GM21619 (cell line): Measurements from ENCODE around the gene TMEM94.
"Not testable (repeated sequence)": the region's sequence is repeated elsewhere in the genome, so short reads cannot be mapped to it uniquely, and the experiment has no call there.

Experiments
- ATAC-seq: cut with Tn5 transposase; IDR thresholded peaks from one replicate; pipeline ENCODE4 v1.9.1; 2021; ENCODE audit not compliant: unreplicated experiment

TMEM94 gene

DNA sequence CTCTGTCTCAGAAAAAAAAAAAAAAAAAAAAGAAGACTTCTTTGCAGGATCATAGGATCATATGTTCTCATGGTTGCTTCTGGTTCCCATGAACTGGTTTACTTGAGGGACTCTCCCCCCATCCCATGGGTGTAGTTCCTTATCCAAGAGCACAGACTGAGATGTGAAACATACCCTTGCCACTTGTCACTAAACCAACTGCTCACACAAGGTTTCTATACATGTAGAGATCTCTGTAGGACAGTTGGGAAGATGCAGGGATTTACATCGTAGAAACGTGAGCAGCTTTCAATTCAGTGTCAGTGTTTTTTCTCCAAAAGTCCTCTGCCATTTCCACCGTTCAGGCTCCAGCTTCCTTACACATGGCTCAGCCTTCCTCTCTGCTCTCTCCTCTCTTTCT lies 11.1 kb upstream of the TMEM94 start:
- ATAC-seq = no peak

DNA sequence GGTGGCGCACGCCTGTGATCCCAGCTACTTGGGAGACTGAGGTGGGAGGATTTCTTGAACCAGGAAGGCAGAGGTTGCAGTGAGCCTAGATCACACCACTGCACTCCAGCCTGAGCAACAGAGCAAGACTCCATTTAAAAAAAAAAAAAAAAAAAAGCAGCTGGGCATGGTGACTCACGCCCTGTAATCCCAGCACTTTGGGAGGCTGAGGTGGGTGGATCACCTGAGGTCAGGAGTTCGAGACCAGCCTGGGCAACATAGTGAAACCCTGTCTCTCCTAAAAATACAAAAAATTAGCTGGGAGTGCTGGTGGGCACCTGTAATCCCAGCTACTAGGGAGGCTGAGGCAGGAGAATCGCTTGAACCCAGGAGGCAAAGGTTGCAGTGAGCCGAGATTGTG lies 10.5 kb upstream of the TMEM94 start:
- ATAC-seq = not testable (repeated sequence)

DNA sequence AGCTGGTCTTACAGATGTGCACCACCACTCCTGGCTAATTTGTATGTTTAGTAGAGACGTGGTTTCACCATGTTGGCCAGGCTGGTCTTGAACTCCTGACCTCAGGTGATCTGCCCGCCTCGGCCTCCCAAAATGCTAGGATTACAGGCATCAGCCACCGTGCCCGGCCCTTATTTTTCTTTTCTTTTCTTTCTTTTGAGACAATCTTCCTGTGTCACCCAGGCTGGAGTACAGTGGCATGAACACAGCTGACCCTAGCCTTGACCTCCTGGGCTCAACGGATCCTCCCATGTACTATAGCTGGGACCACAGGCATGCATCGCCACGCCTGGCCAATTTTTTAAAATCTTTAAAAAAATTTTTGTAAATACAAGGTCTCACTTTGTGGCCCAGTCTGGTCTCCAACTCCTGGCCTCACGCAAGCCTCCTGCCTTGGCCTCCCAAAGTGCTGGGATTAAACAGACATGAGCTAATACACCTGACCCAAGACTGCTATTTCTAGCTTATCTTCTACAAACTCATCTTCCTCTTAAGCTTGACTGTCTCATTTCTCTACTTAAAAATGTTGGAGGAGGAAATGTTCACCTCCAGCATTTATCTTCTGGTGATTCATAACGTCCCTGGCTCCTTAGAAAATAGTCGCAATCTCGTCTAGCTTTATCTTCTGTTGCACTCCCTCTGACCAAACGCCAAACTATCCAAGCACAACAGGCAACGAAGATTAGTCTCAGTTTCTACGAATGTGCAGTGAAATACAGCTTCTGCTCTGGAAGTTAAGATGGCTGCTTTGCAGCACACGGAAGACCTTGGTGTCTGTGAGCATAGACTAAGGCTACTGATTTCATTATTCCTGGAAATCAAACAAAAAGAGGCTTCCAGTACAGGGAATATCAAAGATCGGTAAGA lies 8.2 kb upstream of the TMEM94 start:
- ATAC-seq = no peak

GRCh38 chr17:75450270-75450669 lies 6.2 kb upstream of the TMEM94 start:
- ATAC-seq = no peak

DNA sequence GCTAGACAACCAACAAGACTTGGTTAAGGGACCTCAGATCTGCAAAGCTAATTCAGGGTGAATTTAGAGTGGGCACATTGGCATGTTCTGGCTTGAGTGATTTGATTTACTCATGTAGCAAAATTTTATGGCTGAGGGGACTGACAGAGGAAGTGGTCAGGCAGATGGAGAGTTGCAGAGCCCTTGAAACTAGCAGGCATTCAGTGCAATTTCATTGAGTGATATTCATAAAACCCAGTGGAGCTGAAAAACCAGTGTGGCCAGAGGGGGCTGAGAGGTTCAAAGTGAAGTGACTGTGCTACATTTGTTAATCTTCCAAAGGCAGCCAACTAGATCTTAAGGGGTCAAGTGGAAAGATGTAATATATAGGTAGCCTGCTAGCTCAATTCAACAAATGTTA lies 2.2 kb upstream of the TMEM94 start:
- ATAC-seq = no peak

- ATAC-seq = not testable (repeated sequence)
Observed at GRCh38 chr17:75454672-75455071, 1.8 kb upstream of the TMEM94 start.

- no peak for ATAC-seq
Observed at GRCh38 chr17:75456039-75456416, 407 bp upstream of the TMEM94 start.

DNA sequence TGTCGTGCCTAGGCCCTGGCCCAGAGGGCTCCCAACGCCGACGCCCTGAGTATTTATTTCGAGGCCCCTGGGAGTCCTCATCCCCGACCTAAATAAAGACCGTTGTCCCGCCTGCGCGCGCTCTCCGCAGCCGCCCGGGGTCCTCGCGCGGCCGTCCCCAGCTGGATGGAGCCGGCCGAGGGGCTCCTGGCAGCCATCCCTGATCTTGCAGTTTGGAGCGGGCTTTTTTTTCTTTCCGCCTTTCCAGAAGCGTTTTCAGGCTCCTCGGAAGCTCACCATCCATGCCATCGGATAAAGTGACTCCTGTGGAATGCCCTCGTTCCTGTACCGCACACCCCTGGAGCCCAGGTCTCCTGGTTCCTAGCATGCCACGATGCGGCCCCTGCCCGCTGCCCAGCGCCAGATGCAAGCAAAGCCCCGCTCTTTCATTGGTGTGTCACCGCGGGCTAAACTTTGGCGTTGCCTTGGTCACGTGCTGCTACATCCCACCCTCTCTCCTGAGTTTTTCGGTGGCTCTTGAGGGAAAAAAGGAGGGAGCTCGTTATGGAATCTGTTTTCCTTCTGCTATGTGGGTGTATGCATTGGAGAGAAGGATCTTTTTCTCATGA lies 716 bp downstream of the TMEM94 start:
- ATAC-seq = peak; percentile 13

DNA sequence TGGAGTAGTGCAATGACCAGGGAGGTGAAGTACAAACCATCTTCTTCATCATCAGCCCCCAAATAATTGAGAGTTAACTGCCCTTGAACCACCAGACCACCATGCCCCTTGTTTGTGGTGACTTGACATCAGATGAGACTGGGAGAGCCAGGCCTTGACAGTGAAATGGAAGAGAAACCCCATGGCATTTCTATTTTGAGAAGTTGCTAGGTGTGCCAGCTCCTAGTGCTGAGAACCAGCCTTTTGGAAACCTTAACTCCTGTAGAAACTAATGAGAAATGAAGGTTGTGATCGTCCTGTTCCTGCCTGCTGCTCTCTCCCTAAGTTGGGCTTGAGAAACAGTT lies 2.8 kb downstream of the TMEM94 start:
- ATAC-seq = no peak

- no peak for ATAC-seq
Observed at GRCh38 chr17:75459590-75460267, 3.3 kb downstream of the TMEM94 start.

DNA sequence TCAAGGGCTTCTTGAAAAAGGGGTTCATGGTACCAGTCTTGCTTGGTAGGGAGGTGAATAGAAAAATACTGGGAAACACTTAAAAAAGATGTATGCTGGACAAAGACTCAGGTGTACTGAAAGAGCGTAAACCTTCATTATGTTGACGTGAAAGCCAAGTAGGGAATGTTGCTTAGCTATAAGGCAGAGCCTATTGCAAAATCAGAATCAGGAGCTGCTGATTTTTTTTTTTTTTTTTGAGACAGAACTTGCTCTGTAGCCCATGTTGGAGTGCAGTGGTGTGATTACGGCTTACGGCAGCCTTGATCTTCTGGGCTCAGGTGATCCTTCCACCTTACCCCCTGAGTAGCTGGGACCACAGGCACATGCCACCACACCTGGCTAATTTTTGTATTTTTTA lies 3.9 kb downstream of the TMEM94 start:
- no peak for ATAC-seq

- ATAC-seq = no peak
Observed at GRCh38 chr17:75463603-75464002, 7.2 kb downstream of the TMEM94 start.

GRCh38 chr17:75465039-75465438 lies 8.6 kb downstream of the TMEM94 start:
- ATAC-seq = no peak

- ATAC-seq = no peak
Observed at GRCh38 chr17:75468291-75468754, 11.9 kb downstream of the TMEM94 start.

GRCh38 chr17:75468779-75469373 lies 12.4 kb downstream of the TMEM94 start:
- ATAC-seq = no peak

- ATAC-seq = no peak
Observed at GRCh38 chr17:75471207-75471606, 14.8 kb downstream of the TMEM94 start.

DNA sequence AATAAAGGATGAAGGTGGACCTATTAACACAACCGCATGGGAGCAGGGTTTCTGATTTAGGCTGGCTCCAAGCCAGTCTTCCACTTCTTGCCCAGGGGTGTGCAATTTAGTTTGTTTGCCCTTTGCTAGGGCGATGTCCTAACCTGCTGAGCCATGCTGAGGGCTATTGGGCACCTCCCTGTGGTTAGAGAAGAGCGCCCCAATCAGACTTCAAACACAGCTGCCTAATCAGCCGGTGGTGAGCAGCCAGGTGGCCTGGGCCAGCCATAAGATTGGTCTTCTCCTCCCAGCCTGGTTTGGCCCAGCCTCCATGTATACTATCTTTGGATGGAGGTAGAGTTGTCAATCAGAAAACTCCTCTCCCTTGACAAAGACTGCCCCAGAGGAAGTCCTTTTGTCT lies 15.7 kb downstream of the TMEM94 start:
- no peak for ATAC-seq

- ATAC-seq = no peak
Observed at GRCh38 chr17:75473246-75473645, 16.8 kb downstream of the TMEM94 start.

- ATAC-seq = no peak
Observed at GRCh38 chr17:75474736-75475135, 18.3 kb downstream of the TMEM94 start.

DNA sequence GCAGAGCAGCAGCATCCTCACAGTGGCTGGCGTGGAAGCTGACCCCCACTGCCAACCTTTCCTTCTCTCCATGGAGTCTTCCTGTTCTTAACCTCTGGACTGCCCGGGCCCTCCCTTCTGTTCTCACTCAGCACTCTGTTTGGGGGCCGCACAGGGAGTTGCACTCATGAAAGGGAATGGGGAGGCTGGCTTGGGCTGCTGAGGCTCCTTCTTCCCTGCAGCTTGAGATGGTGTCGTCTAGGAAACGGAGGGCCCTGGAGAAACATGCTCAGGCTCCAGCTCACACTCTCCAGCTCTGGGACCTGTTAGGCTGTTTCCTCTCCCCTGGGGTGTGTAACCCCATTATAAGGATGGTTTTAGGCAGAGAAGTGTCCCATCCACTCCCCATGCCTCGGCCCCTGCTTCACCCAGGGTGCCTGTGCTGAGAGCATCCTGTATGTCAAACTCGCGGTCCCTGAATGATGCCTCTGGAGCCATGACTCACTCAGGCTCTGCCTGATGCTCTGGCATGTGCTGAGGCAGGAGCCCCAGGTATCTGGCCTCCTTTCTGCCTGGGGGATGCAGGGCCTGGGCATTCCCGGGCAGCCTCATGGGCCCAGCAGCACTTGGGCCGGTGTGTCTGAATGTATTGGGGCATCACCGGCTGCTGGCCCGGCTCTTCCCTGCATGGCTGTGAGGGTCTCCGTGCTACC lies 18.9 kb downstream of the TMEM94 start:
- ATAC-seq = no peak

- no peak for ATAC-seq
Observed at GRCh38 chr17:75475851-75476250, 19.4 kb downstream of the TMEM94 start.
